ENCODE results near the gene MAP3K1. TPM values are rescaled to one million over a fixed set of nuclear protein-coding genes. Genes with fewer than 3 reads are reported as not detected.

MAP3K1 gene
- total and polyA plus RNA-seq, 9 of the 15 experiments (the other 6 are each of a cell fraction or from before 2014, with no cell fraction given): 3.9 to 13.9 (median 7.5) TPM

DNA sequence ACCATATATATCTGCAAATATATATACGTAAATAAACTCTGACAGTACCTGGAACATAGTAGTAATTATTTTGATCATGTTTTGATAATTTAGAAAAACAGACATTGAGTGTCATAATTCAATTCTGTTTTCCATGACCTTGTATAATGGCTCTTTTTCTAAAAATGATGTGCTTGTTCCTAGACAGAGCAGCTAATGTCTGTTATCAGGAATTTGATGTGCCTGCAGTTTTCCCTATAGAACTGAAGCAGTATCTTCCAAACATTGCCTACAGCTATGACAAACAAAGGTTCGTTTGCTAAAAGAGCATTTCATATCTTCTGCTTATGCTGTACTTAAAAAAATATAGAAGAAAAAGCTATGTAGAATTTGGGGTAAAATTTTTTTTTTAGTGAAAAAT, 99.3 kb downstream of the MAP3K1 start:
- H2AFZ ChIP-seq (ENCODE audit: low read depth, low read length): no peak overlapping the region
- DNase-seq (ENCODE audit: extremely low read depth in 1 of 4, low spot score in 3 of 4) (no peak), ATAC-seq (no peak), FAIRE-seq (no peak)
- no peaks in the 10 kb centered on the region for H3K9me1 ChIP-seq (ENCODE audit: control insufficient read depth, insufficient read depth, low read length)
- CTCF ChIA-PET (ENCODE audit: low intra/inter-chr PET ratio): no interaction called here
- POLR2A ChIA-PET: interaction anchor here (1.7 kb wide), 1 partner anchor 11 kb away, joined by 5 read pairs; no protein-coding TSS in a partner anchor
- peaks cover 14% of the 10 kb centered on the region; the same call in 2 of the 3 replicates for H3K79me2 ChIP-seq (ENCODE audit: control insufficient read depth, insufficient read depth, low read length)
- no peaks in the 10 kb centered on the region; a peak in 1 of 5 replicates for H3K4me1 ChIP-seq (replicated peaks in 1 of 2; ENCODE audit: control insufficient read depth in 2 of 2, insufficient read depth in 2 of 2, low read length in 2 of 2)
- H3K9me3 ChIP-seq (replicated peaks; ENCODE audit: control insufficient read depth, insufficient read depth, low read depth, low read length): no peaks in the 10 kb centered on the region
- no peak overlapping the region for H3K9ac ChIP-seq (ENCODE audit: insufficient read depth in 1 of 2, low read depth in 2 of 2, low read length in 2 of 2)
- WGBS (ENCODE audit: insufficient coverage, low coverage, missing lambda C conversion rate): 62% methylated on average over 2 of the region's 2 CpGs
- H3K4me2 ChIP-seq (ENCODE audit: insufficient read depth, low read length): no peak overlapping the region
- in situ Hi-C loops (cut with MboI) (no loop called here), intact Hi-C loops (cut with micrococcal nuclease) (no loop called here)
- peaks cover 10% of the 10 kb centered on the region; the same call in 2 of the 3 replicates for H3K36me3 ChIP-seq (ENCODE audit: control insufficient read depth, insufficient read depth, low read length)
- no peak overlapping the region for H3K4me3 ChIP-seq
- no peak for TF ChIP-seq SNRNP70 (optimal IDR thresholded peaks at IDR 0.05; ENCODE audit: low read depth, low read length)
- no peak for TF ChIP-seq TAF7 (tag; IDR thresholded peaks at IDR 0.05)
- no peak for TF ChIP-seq SAP30 (IDR thresholded peaks at IDR 0.05; ENCODE audit: borderline replicate concordance, insufficient read depth, low read depth, low read length, poor library complexity, severe bottlenecking)
- TF ChIP-seq ZBED1 (IDR thresholded peaks at IDR 0.05): no peak
- TF ChIP-seq POLR3G (IDR thresholded peaks at IDR 0.05; ENCODE audit: extremely low read depth, insufficient read length, insufficient replicate concordance): no peak
- TF ChIP-seq ELF4 (CRISPR knock-in tag; IDR thresholded peaks at IDR 0.05): no peak
- no peak for TF ChIP-seq ZFPM2 (CRISPR knock-in tag; IDR thresholded peaks at IDR 0.05)
- TF ChIP-seq ZNF76 (CRISPR knock-in tag; IDR thresholded peaks at IDR 0.05; ENCODE audit: borderline replicate concordance): no peak
- TF ChIP-seq KAT2B (IDR thresholded peaks at IDR 0.05; ENCODE audit: low read depth, low read length): no peak
- TF ChIP-seq, protein P1, sequence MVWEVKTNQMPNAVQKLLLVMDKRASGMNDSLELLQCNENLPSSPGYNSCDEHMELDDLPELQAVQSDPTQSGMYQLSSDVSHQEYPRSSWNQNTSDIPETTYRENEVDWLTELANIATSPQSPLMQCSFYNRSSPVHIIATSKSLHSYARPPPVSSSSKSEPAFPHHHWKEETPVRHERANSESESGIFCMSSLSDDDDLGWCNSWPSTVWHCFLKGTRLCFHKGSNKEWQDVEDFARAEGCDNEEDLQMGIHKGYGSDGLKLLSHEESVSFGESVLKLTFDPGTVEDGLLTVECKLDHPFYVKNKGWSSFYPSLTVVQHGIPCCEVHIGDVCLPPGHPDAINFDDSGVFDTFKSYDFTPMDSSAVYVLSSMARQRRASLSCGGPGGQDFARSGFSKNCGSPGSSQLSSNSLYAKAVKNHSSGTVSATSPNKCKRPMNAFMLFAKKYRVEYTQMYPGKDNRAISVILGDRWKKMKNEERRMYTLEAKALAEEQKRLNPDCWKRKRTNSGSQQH (CRISPR knock-in tag; IDR thresholded peaks at IDR 0.05): no peak
- TF ChIP-seq ZC3H11A (IDR thresholded peaks at IDR 0.05; ENCODE audit: low read depth, low read length): no peak
- TF ChIP-seq HMG20A (CRISPR knock-in tag; conservative IDR thresholded peaks at IDR 0.05): no peak
- TF ChIP-seq, protein P2, sequence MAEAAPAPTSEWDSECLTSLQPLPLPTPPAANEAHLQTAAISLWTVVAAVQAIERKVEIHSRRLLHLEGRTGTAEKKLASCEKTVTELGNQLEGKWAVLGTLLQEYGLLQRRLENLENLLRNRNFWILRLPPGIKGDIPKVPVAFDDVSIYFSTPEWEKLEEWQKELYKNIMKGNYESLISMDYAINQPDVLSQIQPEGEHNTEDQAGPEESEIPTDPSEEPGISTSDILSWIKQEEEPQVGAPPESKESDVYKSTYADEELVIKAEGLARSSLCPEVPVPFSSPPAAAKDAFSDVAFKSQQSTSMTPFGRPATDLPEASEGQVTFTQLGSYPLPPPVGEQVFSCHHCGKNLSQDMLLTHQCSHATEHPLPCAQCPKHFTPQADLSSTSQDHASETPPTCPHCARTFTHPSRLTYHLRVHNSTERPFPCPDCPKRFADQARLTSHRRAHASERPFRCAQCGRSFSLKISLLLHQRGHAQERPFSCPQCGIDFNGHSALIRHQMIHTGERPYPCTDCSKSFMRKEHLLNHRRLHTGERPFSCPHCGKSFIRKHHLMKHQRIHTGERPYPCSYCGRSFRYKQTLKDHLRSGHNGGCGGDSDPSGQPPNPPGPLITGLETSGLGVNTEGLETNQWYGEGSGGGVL (CRISPR knock-in tag; IDR thresholded peaks at IDR 0.05): no peak
- TF ChIP-seq, protein P3, sequence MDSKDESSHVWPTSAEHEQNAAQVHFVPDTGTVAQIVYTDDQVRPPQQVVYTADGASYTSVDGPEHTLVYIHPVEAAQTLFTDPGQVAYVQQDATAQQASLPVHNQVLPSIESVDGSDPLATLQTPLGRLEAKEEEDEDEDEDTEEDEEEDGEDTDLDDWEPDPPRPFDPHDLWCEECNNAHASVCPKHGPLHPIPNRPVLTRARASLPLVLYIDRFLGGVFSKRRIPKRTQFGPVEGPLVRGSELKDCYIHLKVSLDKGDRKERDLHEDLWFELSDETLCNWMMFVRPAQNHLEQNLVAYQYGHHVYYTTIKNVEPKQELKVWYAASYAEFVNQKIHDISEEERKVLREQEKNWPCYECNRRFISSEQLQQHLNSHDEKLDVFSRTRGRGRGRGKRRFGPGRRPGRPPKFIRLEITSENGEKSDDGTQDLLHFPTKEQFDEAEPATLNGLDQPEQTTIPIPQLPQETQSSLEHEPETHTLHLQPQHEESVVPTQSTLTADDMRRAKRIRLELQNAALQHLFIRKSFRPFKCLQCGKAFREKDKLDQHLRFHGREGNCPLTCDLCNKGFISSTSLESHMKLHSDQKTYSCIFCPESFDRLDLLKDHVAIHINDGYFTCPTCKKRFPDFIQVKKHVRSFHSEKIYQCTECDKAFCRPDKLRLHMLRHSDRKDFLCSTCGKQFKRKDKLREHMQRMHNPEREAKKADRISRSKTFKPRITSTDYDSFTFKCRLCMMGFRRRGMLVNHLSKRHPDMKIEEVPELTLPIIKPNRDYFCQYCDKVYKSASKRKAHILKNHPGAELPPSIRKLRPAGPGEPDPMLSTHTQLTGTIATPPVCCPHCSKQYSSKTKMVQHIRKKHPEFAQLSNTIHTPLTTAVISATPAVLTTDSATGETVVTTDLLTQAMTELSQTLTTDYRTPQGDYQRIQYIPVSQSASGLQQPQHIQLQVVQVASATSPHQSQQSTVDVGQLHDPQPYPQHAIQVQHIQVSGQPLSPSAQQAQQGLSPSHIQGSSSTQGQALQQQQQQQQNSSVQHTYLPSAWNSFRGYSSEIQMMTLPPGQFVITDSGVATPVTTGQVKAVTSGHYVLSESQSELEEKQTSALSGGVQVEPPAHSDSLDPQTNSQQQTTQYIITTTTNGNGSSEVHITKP (IDR thresholded peaks at IDR 0.05; ENCODE audit: partially characterized antibody): no peak
- TF ChIP-seq FOXJ3 (CRISPR knock-in tag; IDR thresholded peaks at IDR 0.05): no peak
- no peaks in the 10 kb centered on the region for H4K20me1 ChIP-seq (replicated peaks; ENCODE audit: control insufficient read depth, insufficient read depth, low read length)
- no TSS peak for BruUV-seq (replicated peaks)
- no peaks in the 10 kb centered on the region for H3K27me3 ChIP-seq (ENCODE audit: control insufficient read depth in 2 of 2, insufficient read depth in 2 of 2, low read length in 2 of 2)
- no peak overlapping the region for H3K27ac ChIP-seq (ENCODE audit: extremely low read depth, low read depth, low read length)
